ENCODE data around the gene PAPLN.
"Not testable (repeated sequence)": the region's sequence is repeated elsewhere in the genome, so short reads cannot be mapped to it uniquely, and the experiment has no call there.

Gene PAPLN

DNA sequence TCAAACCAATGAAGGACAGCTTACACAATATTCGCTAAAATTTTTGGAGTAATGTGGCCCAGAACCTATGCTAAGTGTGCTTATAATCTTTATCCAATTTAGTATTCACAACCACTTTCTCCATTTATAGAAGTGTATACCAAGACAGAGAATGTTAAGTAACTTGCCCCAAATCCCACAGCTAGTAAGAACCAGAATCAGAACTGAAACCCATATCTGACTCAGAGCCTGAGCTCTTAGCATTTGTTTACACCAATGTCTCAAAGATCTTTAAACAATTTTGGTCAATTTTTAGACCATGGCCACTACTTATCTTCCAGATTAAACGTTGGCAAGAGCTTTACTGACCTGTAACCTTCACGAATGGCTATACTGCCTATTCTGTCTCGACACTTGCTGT, 53.0 kb downstream of the PAPLN start:
- no peak for DNase-seq (ENCODE audit: low spot score)

GRCh38 chr14:73293782-73294781, 56.8 kb downstream of the PAPLN start:
- no peak for DNase-seq (ENCODE audit: low spot score)

DNA sequence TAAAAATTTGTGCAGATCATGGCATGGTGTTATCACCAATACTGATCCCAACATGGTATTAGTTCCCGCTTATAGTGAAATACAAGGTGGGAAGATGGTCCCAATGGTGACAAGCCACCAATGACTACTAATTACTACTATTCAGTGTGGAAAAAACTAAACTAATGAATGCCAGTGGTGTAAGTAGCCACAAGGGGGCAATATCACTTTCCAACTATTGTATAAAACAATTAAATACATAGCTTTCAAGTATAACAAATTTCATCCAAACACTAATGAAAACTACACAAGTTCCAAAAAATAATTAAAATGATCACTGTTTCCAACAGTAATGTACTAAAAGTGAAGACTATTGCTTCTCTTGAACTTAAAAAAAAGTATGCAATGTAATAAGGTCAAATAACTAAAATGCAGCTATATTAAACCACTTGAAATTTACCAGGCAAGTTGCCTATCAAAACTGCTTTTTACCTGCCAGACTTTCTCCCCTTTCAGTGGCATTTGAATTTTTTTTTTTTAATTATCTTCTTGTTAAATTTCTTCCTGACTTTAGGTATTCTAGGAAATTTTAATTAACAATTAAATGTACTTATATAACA, 58.0 kb downstream of the PAPLN start:
- DNase-seq (ENCODE audit: low spot score): peak; percentile 38

DNA sequence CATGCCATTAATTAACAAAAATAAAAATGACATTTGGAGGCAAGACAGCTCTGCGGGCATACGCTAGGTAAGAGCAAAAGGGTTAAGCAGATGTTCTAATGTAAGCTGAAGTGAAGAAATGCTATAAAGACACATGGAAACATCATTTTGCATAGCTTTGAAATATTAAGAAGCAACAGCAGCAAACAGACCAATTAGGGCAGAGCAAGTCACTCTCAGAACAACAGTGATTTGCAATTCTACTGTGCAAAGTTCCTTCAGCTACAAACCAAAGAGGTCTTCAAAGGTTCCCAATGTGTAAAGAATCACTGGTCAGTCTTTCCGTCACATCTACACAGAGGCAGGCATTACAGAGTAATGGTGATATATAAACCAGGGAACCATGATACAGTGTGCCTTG, 68.2 kb downstream of the PAPLN start:
- DNase-seq (ENCODE audit: low spot score): no peak

- no peak for DNase-seq (ENCODE audit: low spot score)
Observed at GRCh38 chr14:73307261-73307660, 70.0 kb downstream of the PAPLN start.

- not testable (repeated sequence) for DNase-seq (ENCODE audit: low spot score)
Observed at GRCh38 chr14:73309207-73309606, 71.9 kb downstream of the PAPLN start.

DNA sequence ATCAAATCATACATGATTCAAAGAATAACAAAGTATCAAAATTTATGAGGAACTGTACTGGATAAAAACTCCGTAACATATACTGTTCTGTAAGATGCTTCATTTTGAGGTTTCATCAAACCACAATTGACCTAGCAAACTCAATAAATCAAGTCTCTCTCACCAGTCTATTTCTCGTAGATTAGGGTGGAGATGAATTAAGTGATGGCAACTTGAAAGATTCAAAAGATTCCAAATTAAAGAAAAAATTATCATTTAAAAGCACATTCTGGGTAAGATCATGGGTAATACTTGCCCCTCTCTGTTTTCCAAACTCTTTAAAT, 74.4 kb downstream of the PAPLN start:
- DNase-seq (ENCODE audit: low spot score): no peak

DNA sequence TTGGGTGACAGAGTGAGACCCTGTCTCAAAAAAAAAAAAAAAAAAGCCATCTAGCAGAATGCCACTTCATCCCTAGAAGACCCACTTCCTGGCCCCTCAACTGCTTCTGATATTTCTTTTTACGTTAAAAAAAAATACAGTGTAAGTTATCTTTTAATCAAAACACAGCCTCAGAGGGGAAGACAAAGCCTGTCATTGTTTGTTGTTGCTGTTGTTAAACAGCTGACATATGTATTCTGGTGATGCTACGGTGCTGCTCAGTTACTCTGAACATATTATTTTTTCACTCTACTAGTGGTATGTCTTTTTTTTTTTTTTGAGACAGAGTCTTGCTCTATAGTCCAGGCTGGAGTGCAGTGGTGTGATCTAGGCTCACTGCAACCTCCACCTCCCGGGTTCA, 75.4 kb downstream of the PAPLN start:
- no peak for DNase-seq (ENCODE audit: low spot score)

DNA sequence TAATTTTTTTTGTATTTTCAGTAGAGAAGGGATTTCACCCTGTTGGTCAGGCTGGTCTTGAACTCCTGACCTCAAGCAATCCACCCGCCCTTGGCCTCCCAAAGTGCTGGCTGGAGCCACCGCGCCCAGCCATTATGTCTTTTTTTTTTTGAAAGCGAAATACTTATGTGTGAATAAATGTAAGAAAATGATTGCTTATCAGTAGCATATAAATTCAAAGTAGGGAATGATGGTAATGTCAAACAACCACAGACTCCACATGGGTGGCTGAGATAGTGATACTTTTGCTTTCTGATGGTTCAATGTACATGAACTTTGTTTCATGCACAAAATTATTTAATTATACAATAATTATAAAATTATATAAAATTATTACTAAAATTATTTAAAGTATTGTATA, 75.8 kb downstream of the PAPLN start:
- DNase-seq (ENCODE audit: low spot score): no peak

DNA sequence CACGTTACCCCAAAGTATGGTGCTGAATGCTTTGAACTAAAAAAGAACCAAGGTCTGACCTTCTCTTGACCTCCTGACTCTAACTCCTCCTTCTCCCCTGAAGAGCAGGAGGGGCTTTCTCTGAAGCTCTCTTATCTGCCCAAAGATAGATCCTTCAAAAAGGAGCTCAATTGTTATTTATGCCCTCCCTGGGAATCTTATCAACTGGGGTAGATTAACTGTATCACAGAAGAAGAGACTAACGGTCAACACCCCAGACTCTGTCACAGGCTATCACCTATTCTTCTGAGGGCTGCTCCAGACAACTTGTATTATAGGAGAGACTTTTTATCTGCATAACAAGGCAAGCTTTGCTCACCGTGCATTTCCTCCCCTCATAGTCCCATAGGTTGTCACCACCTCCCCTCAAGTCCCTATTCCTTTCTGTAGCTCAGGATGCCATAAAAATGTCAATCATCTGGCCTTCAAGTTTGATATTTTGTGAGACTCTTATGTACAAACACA, 86.6 kb downstream of the PAPLN start:
- no peak for DNase-seq (ENCODE audit: low spot score)
